Neural progenitor cell (in vitro differentiated cells): ENCODE data around the gene SUN1. TPM values are rescaled to one million over a fixed set of nuclear protein-coding genes. Genes with fewer than 3 reads are reported as not detected.

ENCODE experiments used
- DNase-seq: peaks from one replicate; pipeline ENCODE4 v3.0.0-alpha.2; 2016; ENCODE audit warnings: low spot score
- H2AFZ ChIP-seq: fragments of 200-600 bp; sonication (generic); replicated peaks from 2 replicates; pipeline ENCODE4 v1.6.1; 2016; ENCODE audit warnings: antibody characterized with exemption
- H3F3A ChIP-seq: fragments of 200-600 bp; sonication (generic); 2 replicates; pipeline ENCODE4 v1.6.1; 2016; ENCODE audit warnings: antibody characterized with exemption, low read depth
- H3K27ac ChIP-seq: fragments of 200-600 bp; sonication (generic); 2 replicates; pipeline ENCODE4 v1.5.1; 2016; ENCODE audit warnings: mild to moderate bottlenecking
- H3K27me3 ChIP-seq: fragments of 200-600 bp; sonication (generic); 2 replicates; pipeline ENCODE4 v1.6.1; 2016; ENCODE audit warnings: mild to moderate bottlenecking, moderate library complexity
- H3K36me3 ChIP-seq: fragments of 200-600 bp; sonication (generic); 2 replicates; pipeline ENCODE4 v1.5.1; 2016
- H3K4me1 ChIP-seq: fragments of 200-600 bp; sonication (generic); 2 replicates; pipeline ENCODE4 v1.6.1; 2016; ENCODE audit warnings: mixed run types
- H3K4me2 ChIP-seq: fragments of 200-600 bp; sonication (generic); 2 replicates; pipeline ENCODE4 v1.6.1; 2016
- H3K4me3 ChIP-seq: fragments of 200-600 bp; sonication (generic); 2 replicates; pipeline ENCODE4 v1.5.1; 2016
- H3K79me2 ChIP-seq: fragments of 200-600 bp; sonication (generic); 2 replicates; pipeline ENCODE4 v1.6.1; 2016; ENCODE audit warnings: low read depth
- H3K9ac ChIP-seq: fragments of 200-600 bp; sonication (generic); 2 replicates; pipeline ENCODE4 v1.6.1; 2016
- H3K9me3 ChIP-seq: fragments of 200-600 bp; sonication (generic); 2 replicates; pipeline ENCODE4 v1.5.1; 2016; ENCODE audit warnings: low read depth
- H4K20me1 ChIP-seq: fragments of 200-600 bp; sonication (generic); 2 replicates; pipeline ENCODE4 v1.6.1; 2016; ENCODE audit warnings: low read depth
- H3K27ac Mint-ChIP-seq: 3 replicates; pipeline ENCODE4 v1.8.0; 2021; ENCODE audit warnings: mixed read lengths
- H3K27me3 Mint-ChIP-seq: 2 replicates; pipeline ENCODE4 v1.8.0; 2022; ENCODE audit warnings: low read depth, mild to moderate bottlenecking, inconsistent platforms, moderate library complexity, mixed read lengths; ENCODE audit not compliant: insufficient read depth
- H3K36me3 Mint-ChIP-seq: 3 replicates; pipeline ENCODE4 v1.8.0; 2021; ENCODE audit warnings: mixed read lengths
- H3K4me1 Mint-ChIP-seq: 3 replicates; pipeline ENCODE4 v1.8.0; 2021; ENCODE audit warnings: mixed read lengths
- H3K4me3 Mint-ChIP-seq: 3 replicates; pipeline ENCODE4 v1.8.0; 2021; ENCODE audit warnings: mild to moderate bottlenecking, moderate library complexity, mixed read lengths
- H3K9me3 Mint-ChIP-seq: 3 replicates; pipeline ENCODE4 v1.8.0; 2020; ENCODE audit warnings: mixed read lengths
- CTCF ChIP-seq: fragments of 200-600 bp; sonication (generic); IDR thresholded peaks from 2 replicates; pipeline ENCODE4 v1.5.1; 2017; ENCODE audit warnings: antibody characterized with exemption, mild to moderate bottlenecking
- EZH2 ChIP-seq: fragments of 200-600 bp; sonication (generic); IDR thresholded peaks from 2 replicates; pipeline ENCODE4 v1.6.1; 2017; ENCODE audit warnings: antibody characterized with exemption, mild to moderate bottlenecking, moderate library complexity
- EZH2phosphoT487 ChIP-seq: fragments of 200-600 bp; sonication (generic); IDR thresholded peaks from 2 replicates; pipeline ENCODE4 v1.6.1; 2017; ENCODE audit warnings: antibody characterized with exemption
- total RNA-seq: library from RNA; depleted of rRNA; stranded (reverse); fragments of >200 nt; gene quantifications from 2 replicates; pipeline ENCODE4 v1.2.3, GENCODE V29; 2015; ENCODE audit warnings: low replicate concordance

Gene SUN1
- total RNA-seq, 1 donor from 2014 or later: 104 TPM

- H2AFZ ChIP-seq: no peak overlapping the region
- no peaks in the 10 kb centered on the region for H3F3A ChIP-seq
- H3K36me3 Mint-ChIP-seq: peaks cover 4% of the 10 kb centered on the region
- H3K36me3 ChIP-seq: no peaks in the 10 kb centered on the region
- H3K27me3 Mint-ChIP-seq: peaks cover 15% of the 10 kb centered on the region
- no peak overlapping the region for H3K4me3 Mint-ChIP-seq
- H3K9me3 Mint-ChIP-seq: no peaks in the 10 kb centered on the region
- peaks cover 22% of the 10 kb centered on the region for H3K27me3 ChIP-seq
- no peak overlapping the region for H3K4me3 ChIP-seq
- no peak for DNase-seq
- H3K27ac ChIP-seq: no peak overlapping the region
- H3K27ac Mint-ChIP-seq: no peak overlapping the region
- H4K20me1 ChIP-seq: peaks cover 6% of the 10 kb centered on the region
- no peaks in the 10 kb centered on the region for H3K9me3 ChIP-seq
- no peak overlapping the region for H3K4me2 ChIP-seq
- no peak for TF ChIP-seq EZH2phosphoT487
- TF ChIP-seq CTCF: no peak
- H3K79me2 ChIP-seq: no peaks in the 10 kb centered on the region
- peaks cover 4% of the 10 kb centered on the region for H3K4me1 Mint-ChIP-seq
- peaks cover 2% of the 10 kb centered on the region for H3K4me1 ChIP-seq
- H3K9ac ChIP-seq: no peak overlapping the region
Measured at GRCh38 chr7:901041-901387, 68.7 kb downstream of the SUN1 start.

- Mint-ChIP-seq H3K4me3 (no peak overlapping the region), H3K4me1 (peaks cover 4% of the 10 kb centered on the region), H3K27me3 (peaks cover 13% of the 10 kb centered on the region), H3K27ac (no peak overlapping the region), H3K9me3 (no peaks in the 10 kb centered on the region), H3K36me3 (no peaks in the 10 kb centered on the region)
- H3K4me1 ChIP-seq: peaks cover 2% of the 10 kb centered on the region
- H3K36me3 ChIP-seq: no peaks in the 10 kb centered on the region
- DNase-seq: peak; percentile 96
- H4K20me1 ChIP-seq: peaks cover under 1% of the 10 kb centered on the region
- no peaks in the 10 kb centered on the region for H3F3A ChIP-seq
- no peak overlapping the region for H3K27ac ChIP-seq
- peak overlapping the region; percentile 38 for H3K4me2 ChIP-seq
- no peaks in the 10 kb centered on the region for H3K79me2 ChIP-seq
- TF ChIP-seq CTCF (no peak), EZH2phosphoT487 (no peak), EZH2 (no peak)
- no peak overlapping the region for H2AFZ ChIP-seq
- H3K9ac ChIP-seq: no peak overlapping the region
- H3K27me3 ChIP-seq: peaks cover 27% of the 10 kb centered on the region
- H3K9me3 ChIP-seq: no peaks in the 10 kb centered on the region
- H3K4me3 ChIP-seq: no peak overlapping the region
Measured at GRCh38 chr7:901388-902154, 69.3 kb downstream of the SUN1 start.

GRCh38 chr7:902996-903395, 70.7 kb downstream of the SUN1 start:
- Histone ChIP-seq H3K4me2 (no peak overlapping the region), H3K36me3 (no peaks in the 10 kb centered on the region), H3K79me2 (no peaks in the 10 kb centered on the region), H4K20me1 (no peaks in the 10 kb centered on the region), H3F3A (no peaks in the 10 kb centered on the region), H3K4me3 (no peak overlapping the region), H3K9ac (no peak overlapping the region), H3K27ac (no peak overlapping the region), H3K27me3 (peaks cover 42% of the 10 kb centered on the region), H3K9me3 (no peaks in the 10 kb centered on the region), H3K4me1 (peaks cover 2% of the 10 kb centered on the region), H2AFZ (no peak overlapping the region)
- H3K4me1 Mint-ChIP-seq: peaks cover 4% of the 10 kb centered on the region
- H3K27me3 Mint-ChIP-seq: peaks cover 17% of the 10 kb centered on the region
- H3K4me3 Mint-ChIP-seq: no peak overlapping the region
- DNase-seq: no peak
- H3K36me3 Mint-ChIP-seq: no peaks in the 10 kb centered on the region
- H3K27ac Mint-ChIP-seq: no peak overlapping the region
- TF ChIP-seq EZH2: no peak
- TF ChIP-seq CTCF: no peak
- no peak for TF ChIP-seq EZH2phosphoT487
- H3K9me3 Mint-ChIP-seq: no peaks in the 10 kb centered on the region
